Muscle layer of colon (tissue), 2 donors: Measurements from ENCODE around the gene GRM1.

Experiments
- H3K27ac ChIP-seq: one replicate; pipeline ENCODE4 v1.7.0; 2013; ENCODE audit warnings: low read depth, mild to moderate bottlenecking, low read length, moderate library complexity
- H3K27me3 ChIP-seq, 2 donors: one replicate each; pipeline ENCODE4 v1.7.0; 2013; ENCODE audit warnings: low read length in 2 of 2, mild to moderate bottlenecking in 2 of 2; ENCODE audit not compliant: insufficient read depth in 2 of 2, control insufficient read depth in 1 of 2
- H3K36me3 ChIP-seq: one replicate; pipeline ENCODE4 v1.7.0; 2013; ENCODE audit warnings: mild to moderate bottlenecking, low read length; ENCODE audit not compliant: insufficient read depth
- H3K4me1 ChIP-seq: one replicate; pipeline ENCODE4 v1.7.0; 2013; ENCODE audit warnings: mild to moderate bottlenecking, low read length; ENCODE audit not compliant: insufficient read depth
- H3K4me3 ChIP-seq, 2 donors: one replicate each; pipeline ENCODE4 v1.7.0; 2013; ENCODE audit warnings: low read length in 2 of 2, low read depth in 1 of 2, mild to moderate bottlenecking in 1 of 2, moderate library complexity in 1 of 2
- H3K9ac ChIP-seq: one replicate; pipeline ENCODE4 v1.7.0; 2013; ENCODE audit warnings: low read length
- H3K9me3 ChIP-seq: one replicate; pipeline ENCODE4 v1.7.0; 2013; ENCODE audit warnings: mild to moderate bottlenecking, low read length
- donor health status: abdominal sarcoma.
- donor health status: Adenocarcinoma of cecum.

Gene GRM1

GRCh38 chr6:146389740-146390139 lies 360.9 kb downstream of the GRM1 start:
- Histone ChIP-seq H3K9ac (no peak overlapping the region), H3K27ac (no peak overlapping the region), H3K27me3 (no peaks in the 10 kb centered on the region), H3K9me3 (no peaks in the 10 kb centered on the region), H3K4me1 (no peaks in the 10 kb centered on the region), H3K4me3 (no peak overlapping the region), H3K36me3 (no peaks in the 10 kb centered on the region)

DNA sequence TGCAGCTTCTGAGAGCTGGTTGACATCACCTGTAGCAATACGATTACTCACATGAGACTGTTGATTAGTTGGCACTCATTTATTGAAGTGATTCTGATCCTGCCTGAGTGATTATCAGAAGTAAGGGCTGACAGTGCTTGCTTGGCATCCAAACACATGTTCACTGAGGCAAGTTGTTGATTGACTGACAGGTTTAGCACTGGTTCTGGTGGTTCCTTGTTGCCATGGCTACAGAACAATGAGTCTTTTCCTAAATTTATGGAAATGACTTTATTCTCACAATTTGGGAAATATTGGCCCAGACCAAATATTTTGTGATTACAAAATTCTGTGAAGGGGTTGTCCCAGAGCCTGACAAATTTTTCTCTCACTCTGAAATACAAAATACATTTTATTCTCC lies 368.8 kb downstream of the GRM1 start:
- Histone ChIP-seq H3K4me3 (no peak overlapping the region), H3K27ac (no peak overlapping the region), H3K9me3 (no peaks in the 10 kb centered on the region), H3K36me3 (no peaks in the 10 kb centered on the region), H3K4me1 (no peaks in the 10 kb centered on the region), H3K9ac (no peak overlapping the region), H3K27me3 (no peaks in the 10 kb centered on the region)

DNA sequence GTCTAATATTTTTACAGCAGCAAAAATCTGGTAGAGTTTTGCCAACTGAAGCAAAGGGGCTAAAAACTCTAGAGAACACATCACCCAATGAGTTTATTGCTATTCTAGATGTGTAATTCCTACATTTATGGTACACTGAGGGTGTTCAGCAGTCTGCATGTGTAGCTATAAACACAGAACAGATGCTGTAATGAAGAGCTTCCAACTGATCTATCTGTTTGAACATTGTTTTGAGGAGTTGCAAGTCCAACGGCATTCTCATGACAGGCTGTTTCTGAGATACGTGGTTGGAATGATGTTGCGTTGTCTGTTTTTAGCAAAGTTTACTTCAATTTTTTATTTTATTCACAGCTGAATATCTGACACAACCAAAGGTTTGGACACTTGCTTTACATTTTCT lies 373.6 kb downstream of the GRM1 start:
- Histone ChIP-seq H3K27me3 (no peaks in the 10 kb centered on the region), H3K27ac (no peak overlapping the region), H3K4me3 (no peak overlapping the region), H3K9ac (no peak overlapping the region), H3K9me3 (no peaks in the 10 kb centered on the region), H3K4me1 (no peaks in the 10 kb centered on the region), H3K36me3 (no peaks in the 10 kb centered on the region)

GRCh38 chr6:146408583-146408982 lies 379.7 kb downstream of the GRM1 start:
- no peak overlapping the region for H3K9ac ChIP-seq
- no peak overlapping the region for H3K27ac ChIP-seq
- no peaks in the 10 kb centered on the region for H3K27me3 ChIP-seq
- H3K9me3 ChIP-seq = no peaks in the 10 kb centered on the region
- H3K4me1 ChIP-seq = no peaks in the 10 kb centered on the region
- no peaks in the 10 kb centered on the region for H3K36me3 ChIP-seq
- H3K4me3 ChIP-seq = no peak overlapping the region

DNA sequence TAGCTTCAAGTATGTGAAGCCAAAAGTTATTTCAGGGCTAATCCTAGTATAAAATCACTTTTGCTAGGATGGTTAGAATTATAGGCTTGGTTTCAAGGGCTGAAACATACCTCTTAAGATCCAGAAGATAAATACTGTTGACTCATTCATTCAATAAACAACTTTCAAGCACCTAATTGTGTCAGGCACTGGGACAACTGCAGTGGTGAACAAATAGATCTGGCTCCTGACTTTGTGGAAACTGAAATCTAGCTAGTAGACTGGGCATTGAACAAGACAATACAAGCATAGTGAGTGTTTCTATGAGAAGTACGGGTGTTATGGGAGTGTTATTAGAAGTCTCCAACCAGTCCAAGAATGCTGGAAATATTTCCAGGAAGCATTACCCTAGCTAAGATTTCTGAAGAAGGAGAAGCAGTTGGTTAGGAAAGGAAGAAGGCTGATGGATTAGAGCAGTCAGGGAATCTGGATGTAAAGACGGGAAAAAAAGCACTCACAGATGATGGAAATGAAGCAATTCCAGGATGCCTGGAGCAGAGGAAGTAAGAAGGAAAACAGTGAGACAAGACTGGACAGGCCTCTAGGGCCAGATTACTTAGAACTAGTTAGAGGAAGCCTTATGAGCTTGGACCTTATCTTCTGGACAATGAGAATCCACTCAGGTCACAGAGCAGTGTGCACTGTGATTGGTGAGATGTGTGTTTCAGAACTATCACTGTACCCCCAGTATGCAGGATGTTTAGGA lies 382.2 kb downstream of the GRM1 start:
- H3K9ac ChIP-seq = no peak overlapping the region
- no peaks in the 10 kb centered on the region for H3K27me3 ChIP-seq
- H3K36me3 ChIP-seq = no peaks in the 10 kb centered on the region
- no peaks in the 10 kb centered on the region for H3K9me3 ChIP-seq
- no peak overlapping the region for H3K4me3 ChIP-seq
- H3K27ac ChIP-seq = no peak overlapping the region
- no peaks in the 10 kb centered on the region for H3K4me1 ChIP-seq

- H3K9me3 ChIP-seq = no peaks in the 10 kb centered on the region
- H3K4me3 ChIP-seq = no peak overlapping the region
- no peaks in the 10 kb centered on the region for H3K4me1 ChIP-seq
- no peaks in the 10 kb centered on the region for H3K27me3 ChIP-seq
- no peak overlapping the region for H3K9ac ChIP-seq
- no peaks in the 10 kb centered on the region for H3K36me3 ChIP-seq
- no peak overlapping the region for H3K27ac ChIP-seq
These were observed 390.7 kb downstream of the GRM1 start for GRCh38 chr6:146419576-146419975.

DNA sequence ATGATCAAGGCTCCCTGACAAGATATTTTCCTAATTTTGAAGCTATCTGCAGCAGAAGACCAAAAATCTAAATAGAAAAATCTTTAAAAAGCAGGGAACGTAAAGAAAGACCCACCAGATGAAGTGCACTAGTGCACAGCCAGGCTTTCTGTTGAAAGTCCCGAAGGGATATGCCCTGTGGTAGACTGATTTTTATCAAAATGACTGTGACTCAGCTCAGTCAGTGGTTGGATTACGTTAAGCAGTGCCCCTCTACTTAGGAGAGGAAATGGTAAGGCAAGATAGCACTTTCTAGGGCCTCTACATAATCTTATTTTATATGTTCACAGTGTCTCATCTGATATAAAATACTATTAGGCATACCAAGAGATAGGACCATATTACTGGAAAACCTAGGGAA lies 391.4 kb downstream of the GRM1 start:
- no peak overlapping the region for H3K9ac ChIP-seq

GRCh38 chr6:146422789-146423375 lies 394.0 kb downstream of the GRM1 start:
- Histone ChIP-seq H3K36me3 (no peaks in the 10 kb centered on the region), H3K9me3 (no peaks in the 10 kb centered on the region), H3K27ac (no peak overlapping the region), H3K9ac (no peak overlapping the region), H3K4me1 (no peaks in the 10 kb centered on the region), H3K27me3 (no peaks in the 10 kb centered on the region), H3K4me3 (no peak overlapping the region)

More for the DNA sequence above, 391.4 kb downstream of the GRM1 start:
- no peaks in the 10 kb centered on the region for H3K36me3 ChIP-seq
- no peak overlapping the region for H3K4me3 ChIP-seq
- no peaks in the 10 kb centered on the region for H3K9me3 ChIP-seq
- no peak overlapping the region for H3K27ac ChIP-seq
- H3K27me3 ChIP-seq = no peaks in the 10 kb centered on the region
- no peaks in the 10 kb centered on the region for H3K4me1 ChIP-seq

DNA sequence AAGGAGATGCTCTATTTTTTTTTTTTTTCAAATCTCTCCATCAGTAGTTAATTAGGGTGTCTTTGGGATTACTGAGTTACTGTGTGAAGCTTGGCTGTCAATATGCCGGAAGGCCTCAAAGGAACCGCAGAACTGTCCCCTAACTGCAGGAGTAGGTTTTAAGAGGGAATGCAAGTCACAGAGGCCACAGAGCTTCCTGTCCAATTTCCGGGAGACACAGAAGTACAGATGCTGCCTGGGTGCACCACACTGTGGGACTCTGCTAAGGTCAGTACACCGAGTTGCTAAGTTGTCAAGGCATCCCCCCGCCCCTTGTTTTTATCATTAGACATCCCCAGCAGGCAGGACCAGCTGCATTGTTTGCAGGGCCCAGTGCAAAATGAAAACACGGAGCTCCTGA lies 394.6 kb downstream of the GRM1 start:
- H3K4me1 ChIP-seq = no peaks in the 10 kb centered on the region
- H3K9me3 ChIP-seq = no peaks in the 10 kb centered on the region
- H3K4me3 ChIP-seq = no peak overlapping the region
- no peak overlapping the region for H3K9ac ChIP-seq
- H3K36me3 ChIP-seq = no peaks in the 10 kb centered on the region
- H3K27me3 ChIP-seq = no peaks in the 10 kb centered on the region
- H3K27ac ChIP-seq = no peak overlapping the region

DNA sequence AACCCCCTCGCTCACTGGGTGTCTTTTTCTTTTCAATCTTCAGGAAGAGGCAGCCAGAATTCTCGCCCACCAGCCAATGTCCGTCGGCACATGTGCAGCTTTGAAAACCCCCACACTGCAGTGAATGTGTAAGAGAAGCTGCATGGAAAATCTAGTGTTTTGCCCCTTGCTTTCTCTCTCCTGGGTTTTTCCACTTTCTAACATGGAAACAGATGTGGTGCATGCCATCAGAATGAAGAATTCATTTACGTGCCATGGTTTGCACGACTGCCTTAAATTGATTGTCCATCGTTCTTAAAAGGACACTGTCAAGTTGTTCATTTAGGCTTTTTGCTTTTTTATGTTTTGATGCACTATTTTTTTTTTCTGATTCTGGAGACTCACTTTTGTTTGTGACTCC lies 397.7 kb downstream of the GRM1 start:
- no peaks in the 10 kb centered on the region for H3K4me1 ChIP-seq
- no peak overlapping the region for H3K4me3 ChIP-seq
- no peak overlapping the region for H3K9ac ChIP-seq
- H3K27ac ChIP-seq = no peak overlapping the region
- no peaks in the 10 kb centered on the region for H3K27me3 ChIP-seq
- no peaks in the 10 kb centered on the region for H3K36me3 ChIP-seq
- H3K9me3 ChIP-seq = no peaks in the 10 kb centered on the region

- Histone ChIP-seq H3K9ac (no peak overlapping the region), H3K36me3 (no peaks in the 10 kb centered on the region), H3K4me3 (no peak overlapping the region), H3K4me1 (no peaks in the 10 kb centered on the region), H3K27ac (no peak overlapping the region), H3K9me3 (no peaks in the 10 kb centered on the region), H3K27me3 (peaks cover 0 to 6% of the 10 kb centered on the region in 2 donors)
These were observed 401.0 kb downstream of the GRM1 start for GRCh38 chr6:146429831-146430230.
